Trophoblast cell (in vitro differentiated cells and primary cell): ENCODE results near the gene GRID2IP.
"Not testable (repeated sequence)": the region's sequence is repeated elsewhere in the genome, so short reads cannot be mapped to it uniquely, and the experiment has no call there.

Source experiments
- DNase-seq, 2 donors: peaks; one replicate each; pipeline ENCODE4 v3.0.0-alpha.2; 2016
- H2AFZ ChIP-seq: 2 replicates; pipeline ENCODE4 v1.6.1; 2013; ENCODE audit warnings: low read length, moderate library complexity, mild to moderate bottlenecking; ENCODE audit not compliant: insufficient read depth, poor library complexity
- H2AK5ac ChIP-seq: 2 replicates; pipeline ENCODE4 v1.6.1; 2013; ENCODE audit warnings: mild to moderate bottlenecking, low read length
- H2BK120ac ChIP-seq: 2 replicates; pipeline ENCODE4 v1.6.1; 2013; ENCODE audit warnings: low read length, mild to moderate bottlenecking, moderate library complexity; ENCODE audit not compliant: insufficient read depth, poor library complexity
- H2BK12ac ChIP-seq: 2 replicates; pipeline ENCODE4 v1.6.1; 2013; ENCODE audit warnings: mild to moderate bottlenecking, low read length, moderate library complexity
- H2BK5ac ChIP-seq: 2 replicates; pipeline ENCODE4 v1.6.1; 2013; ENCODE audit warnings: low read length, low read depth, moderate library complexity, mild to moderate bottlenecking; ENCODE audit not compliant: poor library complexity
- H3K14ac ChIP-seq: 2 replicates; pipeline ENCODE4 v1.6.1; 2013; ENCODE audit warnings: mild to moderate bottlenecking, low read length
- H3K18ac ChIP-seq: 2 replicates; pipeline ENCODE4 v1.6.1; 2013; ENCODE audit warnings: mild to moderate bottlenecking, low read length
- H3K23ac ChIP-seq: 2 replicates; pipeline ENCODE4 v1.6.1; 2013; ENCODE audit warnings: low read length
- H3K27ac ChIP-seq: 2 replicates; pipeline ENCODE4 v1.5.1; 2013; ENCODE audit warnings: low read depth, mild to moderate bottlenecking, inconsistent platforms, low read length, moderate library complexity
- H3K27me3 ChIP-seq: 2 replicates; pipeline ENCODE4 v1.6.1; 2013; ENCODE audit warnings: inconsistent platforms, mild to moderate bottlenecking, low read length, moderate library complexity; ENCODE audit not compliant: insufficient read depth
- H3K36me3 ChIP-seq, 2 experiments: 1 replicate in 1 of 2; 2 replicates in 1 of 2; pipeline ENCODE4 v1.6.1; 2013; ENCODE audit warnings: low read length in 2 of 2, mild to moderate bottlenecking in 2 of 2, moderate library complexity in 1 of 2; ENCODE audit not compliant: insufficient read depth in 2 of 2, control insufficient read depth in 1 of 2
- H3K4ac ChIP-seq: 2 replicates; pipeline ENCODE4 v1.6.1; 2013; ENCODE audit warnings: low read depth, mild to moderate bottlenecking, low read length, moderate library complexity
- H3K4me1 ChIP-seq, 2 experiments: 1 replicate in 1 of 2; 2 replicates in 1 of 2; pipeline ENCODE4 v1.6.1; 2013; ENCODE audit warnings: low read length in 2 of 2, mild to moderate bottlenecking in 2 of 2, moderate library complexity in 1 of 2; ENCODE audit not compliant: insufficient read depth in 2 of 2, control insufficient read depth in 1 of 2
- H3K4me2 ChIP-seq: 2 replicates; pipeline ENCODE4 v1.6.1; 2013; ENCODE audit warnings: inconsistent platforms, mild to moderate bottlenecking, low read length, moderate library complexity
- H3K4me3 ChIP-seq: 2 replicates; pipeline ENCODE4 v1.5.1; 2013; ENCODE audit warnings: mild to moderate bottlenecking, low read depth, low read length, inconsistent platforms
- H3K79me1 ChIP-seq: one replicate; pipeline ENCODE4 v1.6.1; 2013; ENCODE audit warnings: low read length
- H3K79me2 ChIP-seq: 2 replicates; pipeline ENCODE4 v1.6.1; 2013; ENCODE audit warnings: low read length, mild to moderate bottlenecking; ENCODE audit not compliant: control insufficient read depth, insufficient read depth, poor library complexity
- H3K9ac ChIP-seq: 2 replicates; pipeline ENCODE4 v1.6.1; 2013; ENCODE audit warnings: mild to moderate bottlenecking, low read length
- H3K9me3 ChIP-seq: 2 replicates; pipeline ENCODE4 v1.6.1; 2013; ENCODE audit warnings: low read depth, mild to moderate bottlenecking, control low read depth, inconsistent platforms, low read length; ENCODE audit not compliant: insufficient read depth
- H4K12ac ChIP-seq: 2 replicates; pipeline ENCODE4 v1.6.1; 2013; ENCODE audit warnings: low read depth, mild to moderate bottlenecking, low read length, moderate library complexity
- H4K8ac ChIP-seq: 2 replicates; pipeline ENCODE4 v1.6.1; 2013; ENCODE audit warnings: low read depth, mild to moderate bottlenecking, low read length, moderate library complexity
- H4K91ac ChIP-seq: one replicate; pipeline ENCODE4 v1.6.1; 2013; ENCODE audit warnings: low read depth, mild to moderate bottlenecking, low read length, moderate library complexity
- WGBS: extraction: QIAGEN DNeasy Blood & Tissue Kit; methylation state at CpG from one replicate; pipeline ENCODE4 v1.1.7; 2013; ENCODE audit warnings: missing lambda C conversion rate; ENCODE audit not compliant: insufficient read length, insufficient coverage; ENCODE audit errors: extremely low coverage; 5-methylcytosine and 5-hydroxymethylcytosine counted together

Gene GRID2IP

GRCh38 chr7:6463609-6464008 lies 87.7 kb downstream of the GRID2IP start:
- not testable (repeated sequence) for H3K14ac ChIP-seq, H2BK5ac ChIP-seq, H4K8ac ChIP-seq, H2BK12ac ChIP-seq, H3K27ac ChIP-seq, H2BK120ac ChIP-seq, H3K27me3 ChIP-seq, H3K79me1 ChIP-seq, H3K9me3 ChIP-seq, H3K4me1 ChIP-seq, H3K18ac ChIP-seq, H4K12ac ChIP-seq, H2AK5ac ChIP-seq, H3K4me3 ChIP-seq, DNase-seq, H3K23ac ChIP-seq, H2AFZ ChIP-seq, H3K4me2 ChIP-seq, H4K91ac ChIP-seq, H3K4ac ChIP-seq, H3K9ac ChIP-seq, H3K79me2 ChIP-seq
- peaks cover 50 to 63% of the 10 kb centered on the region in 2 experiments for H3K36me3 ChIP-seq
- no CpG with 5 or more reads among the region's 5 CpGs for WGBS

GRCh38 chr7:6461946-6462550 lies 89.2 kb downstream of the GRID2IP start:
- Histone ChIP-seq H3K27me3 (no peaks in the 10 kb centered on the region), H3K79me2 (no peaks in the 10 kb centered on the region), H3K4me3 (no peak overlapping the region), H2BK120ac (no peak overlapping the region), H3K36me3 (peaks cover 40 to 50% of the 10 kb centered on the region in 2 experiments), H3K4me2 (no peak overlapping the region), H4K8ac (no peak overlapping the region), H2BK5ac (no peak overlapping the region), H3K4me1 (no peaks in the 10 kb centered on the region), H3K79me1 (no peaks in the 10 kb centered on the region), H3K4ac (no peak overlapping the region), H2AK5ac (no peak overlapping the region), H4K12ac (no peak overlapping the region), H3K9ac (no peak overlapping the region), H2AFZ (no peak overlapping the region), H3K23ac (no peak overlapping the region), H3K27ac (no peak overlapping the region), H3K9me3 (peaks cover 2% of the 10 kb centered on the region), H3K18ac (no peak overlapping the region), H2BK12ac (no peak overlapping the region), H4K91ac (no peak overlapping the region), H3K14ac (no peak overlapping the region)
- DNase-seq = no peak
- no CpG with 5 or more reads among the region's 4 CpGs for WGBS

GRCh38 chr7:6460990-6461584 lies 90.2 kb downstream of the GRID2IP start:
- Histone ChIP-seq H2AK5ac (no peak overlapping the region), H3K79me1 (no peaks in the 10 kb centered on the region), H4K8ac (no peak overlapping the region), H4K12ac (no peak overlapping the region), H3K36me3 (peaks cover 33 to 41% of the 10 kb centered on the region in 2 experiments), H3K27ac (no peak overlapping the region), H3K14ac (no peak overlapping the region), H3K9me3 (no peaks in the 10 kb centered on the region), H2AFZ (no peak overlapping the region), H3K4me1 (no peaks in the 10 kb centered on the region), H4K91ac (no peak overlapping the region), H2BK12ac (no peak overlapping the region), H3K27me3 (no peaks in the 10 kb centered on the region), H3K4me3 (no peak overlapping the region), H2BK5ac (no peak overlapping the region), H3K18ac (no peak overlapping the region), H3K79me2 (no peaks in the 10 kb centered on the region), H2BK120ac (no peak overlapping the region), H3K23ac (no peak overlapping the region), H3K4ac (no peak overlapping the region), H3K4me2 (no peak overlapping the region), H3K9ac (no peak overlapping the region)
- DNase-seq = no peak
- no CpG with 5 or more reads among the region's 11 CpGs for WGBS

GRCh38 chr7:6460303-6460702 lies 91.0 kb downstream of the GRID2IP start:
- peak; percentile 38 to 59 for DNase-seq
- H3K9me3 ChIP-seq = no peaks in the 10 kb centered on the region
- H3K18ac ChIP-seq = no peak overlapping the region
- no peak overlapping the region for H3K9ac ChIP-seq
- H4K12ac ChIP-seq = no peak overlapping the region
- H2BK120ac ChIP-seq = no peak overlapping the region
- H3K36me3 ChIP-seq = peaks cover 30 to 34% of the 10 kb centered on the region in 2 experiments
- no CpG with 5 or more reads among the region's 6 CpGs for WGBS
- H3K23ac ChIP-seq = no peak overlapping the region
- no peaks in the 10 kb centered on the region for H3K79me2 ChIP-seq
- no peak overlapping the region for H2AFZ ChIP-seq
- H3K14ac ChIP-seq = no peak overlapping the region
- H2BK5ac ChIP-seq = no peak overlapping the region
- H3K4ac ChIP-seq = no peak overlapping the region
- no peaks in the 10 kb centered on the region for H3K27me3 ChIP-seq
- no peaks in the 10 kb centered on the region for H3K79me1 ChIP-seq
- H4K8ac ChIP-seq = no peak overlapping the region
- no peak overlapping the region for H2BK12ac ChIP-seq
- no peak overlapping the region for H2AK5ac ChIP-seq
- H4K91ac ChIP-seq = no peak overlapping the region
- no peak overlapping the region for H3K4me3 ChIP-seq
- no peak overlapping the region for H3K4me2 ChIP-seq
- H3K27ac ChIP-seq = no peak overlapping the region
- no peaks in the 10 kb centered on the region for H3K4me1 ChIP-seq
